Measurements from ENCODE around the gene SIL1. TPM values are rescaled to one million over a fixed set of nuclear protein-coding genes. Genes with fewer than 3 reads are reported as not detected.

SIL1 gene
- total and polyA plus RNA-seq, 9 of the 15 experiments (the other 6 are each of a cell fraction or from before 2014, with no cell fraction given): 1.3 to 30.5 (median 18.1) TPM

- TF ChIP-seq ARHGAP35 (IDR thresholded peaks at IDR 0.05; ENCODE audit: partially characterized antibody) (no peak), TCF7 (IDR thresholded peaks at IDR 0.05; ENCODE audit: borderline replicate concordance) (no peak), HDAC1 (IDR thresholded peaks at IDR 0.05) (no peak), PHB2 (IDR thresholded peaks at IDR 0.05; ENCODE audit: low read depth) (no peak), TRIM25 (IDR thresholded peaks at IDR 0.05; ENCODE audit: borderline replicate concordance) (no peak), ILK (tag; IDR thresholded peaks at IDR 0.05; ENCODE audit: borderline replicate concordance, low read depth) (no peak), ZBTB1 (CRISPR knock-in tag; IDR thresholded peaks at IDR 0.05; ENCODE audit: borderline replicate concordance, low read depth) (no peak), KLF10 (CRISPR knock-in tag; IDR thresholded peaks at IDR 0.05) (no peak), FOXJ3 (CRISPR knock-in tag; IDR thresholded peaks at IDR 0.05) (no peak), SIX5 (IDR thresholded peaks at IDR 0.05; ENCODE audit: borderline replicate concordance in 1 of 2, insufficient read depth in 1 of 2, low read depth in 1 of 2, low read length in 2 of 2) (no peak), HDAC2 (IDR thresholded peaks at IDR 0.05) (peak; percentile 28; the same call in 1 of the 2 replicates), ZNF785 (CRISPR knock-in tag; IDR thresholded peaks at IDR 0.05) (no peak), ZNF24 (IDR thresholded peaks at IDR 0.05) (no peak), ZNF57 (CRISPR knock-in tag; IDR thresholded peaks at IDR 0.05) (no peak), MEIS2 (IDR thresholded peaks at IDR 0.05; ENCODE audit: partially characterized antibody) (peak; percentile 45), ZKSCAN8 (CRISPR knock-in tag; IDR thresholded peaks at IDR 0.05) (no peak), ZNF780A (CRISPR knock-in tag; IDR thresholded peaks at IDR 0.05) (no peak), HLTF (IDR thresholded peaks at IDR 0.05) (no peak), ZNF511 (CRISPR knock-in tag; IDR thresholded peaks at IDR 0.05) (no peak), ZNF121 (CRISPR knock-in tag; conservative IDR thresholded peaks at IDR 0.05) (no peak), KLF16 (IDR thresholded peaks at IDR 0.05) (no peak), NONO (IDR thresholded peaks at IDR 0.05; ENCODE audit: low read depth in 2 of 2, low read length in 1 of 2) (no peak), DMBX1 (CRISPR knock-in tag; IDR thresholded peaks at IDR 0.05; ENCODE audit: borderline replicate concordance) (peak; percentile 14; the same call in 1 of the 2 replicates), ETV6 (IDR thresholded peaks at IDR 0.05; ENCODE audit: borderline replicate concordance in 1 of 2, low read depth in 2 of 2, low read length in 1 of 2) (no peak), ETV6 (CRISPR knock-in tag; IDR thresholded peaks at IDR 0.05; ENCODE audit: borderline replicate concordance) (no peak)
- TF ChIP-seq, protein P1, sequence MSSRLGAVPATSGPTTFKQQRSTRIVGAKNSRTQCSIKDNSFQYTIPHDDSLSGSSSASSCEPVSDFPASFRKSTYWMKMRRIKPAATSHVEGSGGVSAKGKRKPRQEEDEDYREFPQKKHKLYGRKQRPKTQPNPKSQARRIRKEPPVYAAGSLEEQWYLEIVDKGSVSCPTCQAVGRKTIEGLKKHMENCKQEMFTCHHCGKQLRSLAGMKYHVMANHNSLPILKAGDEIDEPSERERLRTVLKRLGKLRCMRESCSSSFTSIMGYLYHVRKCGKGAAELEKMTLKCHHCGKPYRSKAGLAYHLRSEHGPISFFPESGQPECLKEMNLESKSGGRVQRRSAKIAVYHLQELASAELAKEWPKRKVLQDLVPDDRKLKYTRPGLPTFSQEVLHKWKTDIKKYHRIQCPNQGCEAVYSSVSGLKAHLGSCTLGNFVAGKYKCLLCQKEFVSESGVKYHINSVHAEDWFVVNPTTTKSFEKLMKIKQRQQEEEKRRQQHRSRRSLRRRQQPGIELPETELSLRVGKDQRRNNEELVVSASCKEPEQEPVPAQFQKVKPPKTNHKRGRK (tag; IDR thresholded peaks at IDR 0.05): no peak
These were observed 193.5 kb downstream of the SIL1 start (continued) for GRCh38 chr5:139004374-139005307.
